HepG2 (cell line): ENCODE measurements around the gene CACNA1G. TPM values are rescaled to one million over a fixed set of nuclear protein-coding genes. Genes with fewer than 3 reads are reported as not detected.
A peak's percentile ranks its signal among the peaks of the same experiment; 100 is the strongest.

Source experiments
- AGO1 ChIP-seq: fragments of 200-400 bp; formaldehyde crosslinking; IDR thresholded peaks from 2 replicates; pipeline ENCODE4 v1.6.1; 2017; ENCODE audit warnings: mild to moderate bottlenecking, low read depth, low read length, moderate library complexity; ENCODE audit not compliant: poor library complexity, severe bottlenecking
- ASH2L ChIP-seq: fragments of 300-600, 200-600 bp; sonication (generic); IDR thresholded peaks from 2 replicates; pipeline ENCODE4 v1.7.0; 2017; ENCODE audit warnings: low read depth, mild to moderate bottlenecking, moderate library complexity, mixed read lengths, low read length; ENCODE audit not compliant: insufficient read length
- CHD2 ChIP-seq: IDR thresholded peaks from 2 replicates; pipeline ENCODE4 v1.6.1; 2011; ENCODE audit warnings: low read depth, low read length, improper control_type of control experiment
- CREBL2 ChIP-seq: sonication (generic); formaldehyde crosslinking; IDR thresholded peaks from 2 replicates; pipeline ENCODE4 v1.8.1; 2023; ENCODE audit warnings: missing genetic modification reagents, mild to moderate bottlenecking, borderline replicate concordance
- E2F5 ChIP-seq: sonication (generic); formaldehyde crosslinking; conservative IDR thresholded peaks from 2 replicates; pipeline ENCODE4 v1.4.0; 2020; ENCODE audit warnings: missing genetic modification reagents
- ETS1 ChIP-seq: sonication (generic); formaldehyde crosslinking; IDR thresholded peaks from 2 replicates; pipeline ENCODE4 v1.4.0; 2020; ENCODE audit warnings: missing genetic modification reagents
- GATAD2A ChIP-seq: IDR thresholded peaks from 2 replicates; pipeline ENCODE4 v1.6.1; 2016
- HNF4A ChIP-seq: sonication (generic); formaldehyde crosslinking; IDR thresholded peaks from 2 replicates; pipeline ENCODE4 v1.4.0; 2020; ENCODE audit warnings: missing genetic modification reagents
- HNF4G ChIP-seq, 2 experiments: sonication (generic) in 1 of 2; formaldehyde crosslinking in 1 of 2; IDR thresholded peaks; 2 replicates each; pipeline versions ENCODE4 v1.4.0 to v1.6.1; 2011 to 2020; ENCODE audit warnings: borderline replicate concordance in 2 of 2, low read depth in 2 of 2, mild to moderate bottlenecking in 2 of 2, low read length in 1 of 2, missing genetic modification reagents in 1 of 2, moderate library complexity in 1 of 2
- HNRNPK ChIP-seq: fragments of 200-400 bp; formaldehyde crosslinking; IDR thresholded peaks from 2 replicates; pipeline ENCODE4 v1.6.1; 2018; ENCODE audit warnings: low read length, low read depth, moderate library complexity, mild to moderate bottlenecking; ENCODE audit not compliant: poor library complexity, severe bottlenecking
- KAT7 ChIP-seq: IDR thresholded peaks from 2 replicates; pipeline ENCODE4 v1.6.1; 2018; ENCODE audit warnings: borderline replicate concordance, missing compliant biosample characterization
- MAZ ChIP-seq, 2 experiments: sonication (generic) in 1 of 2; formaldehyde crosslinking in 1 of 2; IDR thresholded peaks; 2 replicates each; pipeline versions ENCODE4 v1.5.0 to v1.6.1; 2012 to 2020; ENCODE audit warnings: low read depth in 2 of 2, mild to moderate bottlenecking in 2 of 2, borderline replicate concordance in 1 of 2, improper control_type of control experiment in 1 of 2, low read length in 1 of 2, missing genetic modification reagents in 1 of 2, moderate library complexity in 1 of 2
- PHF21A ChIP-seq: sonication (generic); formaldehyde crosslinking; IDR thresholded peaks from 2 replicates; pipeline ENCODE4 v1.5.0; 2020; ENCODE audit warnings: mild to moderate bottlenecking, missing genetic modification reagents
- PRMT3 ChIP-seq: sonication (generic); formaldehyde crosslinking; IDR thresholded peaks from 2 replicates; pipeline ENCODE4 v1.8.1; 2022; ENCODE audit warnings: low read depth, mild to moderate bottlenecking, moderate library complexity, missing genetic modification reagents, borderline replicate concordance
- RFXANK ChIP-seq: IDR thresholded peaks from 2 replicates; pipeline ENCODE4 v1.6.1; 2016
- SALL2 ChIP-seq: sonication (generic); formaldehyde crosslinking; IDR thresholded peaks from 2 replicates; pipeline ENCODE4 v1.8.1; 2023; ENCODE audit warnings: mild to moderate bottlenecking, missing genetic modification reagents, inconsistent platforms
- SIX4 ChIP-seq: sonication (generic); formaldehyde crosslinking; IDR thresholded peaks from 2 replicates; pipeline ENCODE4 v1.4.0; 2020; ENCODE audit warnings: missing genetic modification reagents
- SP5 ChIP-seq: IDR thresholded peaks from 2 replicates; pipeline ENCODE4 v1.6.1; 2016; ENCODE audit warnings: low read depth, borderline replicate concordance
- TFDP1 ChIP-seq: IDR thresholded peaks from 2 replicates; pipeline ENCODE4 v1.6.1; 2016; ENCODE audit warnings: missing compliant biosample characterization, missing genetic modification reagents, borderline replicate concordance
- ZBTB21 ChIP-seq: sonication (generic); formaldehyde crosslinking; IDR thresholded peaks from 2 replicates; pipeline ENCODE4 v1.4.0; 2020; ENCODE audit warnings: missing genetic modification reagents
- ZFP41 ChIP-seq: sonication (generic); formaldehyde crosslinking; IDR thresholded peaks from 2 replicates; pipeline ENCODE4 v1.4.0; 2020; ENCODE audit warnings: mild to moderate bottlenecking, missing genetic modification reagents, borderline replicate concordance
- ZNF24 ChIP-seq: fragments of 450-650 bp; IDR thresholded peaks from 2 replicates; pipeline ENCODE4 v1.6.1; 2017; ENCODE audit warnings: antibody characterized with exemption, mild to moderate bottlenecking
- ZNF274 ChIP-seq: sonication (generic); formaldehyde crosslinking; IDR thresholded peaks from 2 replicates; pipeline ENCODE4 v1.5.1; 2020; ENCODE audit warnings: mild to moderate bottlenecking, missing genetic modification reagents
- ZNF343 ChIP-seq: sonication (generic); formaldehyde crosslinking; IDR thresholded peaks from 2 replicates; pipeline ENCODE4 v1.4.0; 2020; ENCODE audit warnings: mild to moderate bottlenecking, missing genetic modification reagents
- ZNF629 ChIP-seq: sonication (generic); formaldehyde crosslinking; conservative IDR thresholded peaks from 2 replicates; pipeline ENCODE4 v1.5.0; 2020; ENCODE audit warnings: missing genetic modification reagents
- ZNF747 ChIP-seq: sonication (generic); formaldehyde crosslinking; IDR thresholded peaks from 2 replicates; pipeline ENCODE4 v1.8.1; 2023; ENCODE audit warnings: missing genetic modification reagents, mild to moderate bottlenecking, borderline replicate concordance
- ZSCAN25 ChIP-seq: sonication (generic); formaldehyde crosslinking; IDR thresholded peaks from 2 replicates; pipeline ENCODE4 v1.8.0; 2022; ENCODE audit warnings: mild to moderate bottlenecking, missing genetic modification reagents
- polyA plus RNA-seq, 8 experiments: library from polyadenylated mRNA; depleted of rRNA in 3 of 8; stranded (reverse) in 7 of 8; unstranded in 1 of 8; fragments of >200 nt; fragmentation: Illumina TruSeq in 4 of 8; extraction: Trizol in 4 of 8; gene quantifications; 2 replicates each; pipeline versions ENCODE4 v1.2.1 to v1.2.3, GENCODE V29; 2011 to 2016; ENCODE audit warnings: low read depth in 4 of 8, missing spikeins in 1 of 8, mixed read lengths in 1 of 8; ENCODE audit not compliant: insufficient read depth in 1 of 8
- total RNA-seq, 5 experiments: library from RNA; depleted of rRNA; stranded (reverse); fragments of >200 nt; fragmentation: Illumina TruSeq; extraction: Trizol; gene quantifications; 2 replicates each; pipeline ENCODE4 v1.2.3, GENCODE V29; 2016; ENCODE audit warnings: low read depth in 1 of 5

The CACNA1G gene
- total and polyA plus RNA-seq, 2 of the 13 experiments (the other 11 are each of a cell fraction or from before 2014, with no cell fraction given): 0.02 TPM; not detected in 1

- 0 out of 2 replicates have a peak, but pooled peaks have one; percentile 70 for TF ChIP-seq ZNF747 (CRISPR knock-in tag)
- TF ChIP-seq SP5 (CRISPR knock-in tag): peak; percentile 76
- TF ChIP-seq ZNF629: peak; percentile 95
- peak; percentile 55; the same call in 1 of the 2 replicates for TF ChIP-seq TFDP1 (CRISPR knock-in tag)
- TF ChIP-seq ETS1 (CRISPR knock-in tag): no peak
- peak; percentile 28 for TF ChIP-seq ASH2L
- peak; percentile 74 for TF ChIP-seq HNF4A (CRISPR knock-in tag)
- TF ChIP-seq PRMT3 (CRISPR knock-in tag): no peak
- peak; percentile 10; the same call in 1 of the 2 replicates for TF ChIP-seq KAT7 (CRISPR knock-in tag)
- TF ChIP-seq GATAD2A (CRISPR knock-in tag): peak; percentile 80
- TF ChIP-seq CHD2: no peak
- peak; percentile 91 for TF ChIP-seq PHF21A (CRISPR knock-in tag)
- peak; percentile 61 for TF ChIP-seq HNF4G (IDR thresholded peaks at IDR 0.05; ENCODE audit: borderline replicate concordance, low read depth, low read length)
- TF ChIP-seq HNF4G (CRISPR knock-in tag; IDR thresholded peaks at IDR 0.05; ENCODE audit: borderline replicate concordance, low read depth): peak; percentile 74; the same call in 1 of the 2 replicates
- TF ChIP-seq MAZ (IDR thresholded peaks at IDR 0.05; ENCODE audit: borderline replicate concordance, low read depth, low read length): peak; percentile 60; the same call in 1 of the 2 replicates
- peak; percentile 90 for TF ChIP-seq MAZ (CRISPR knock-in tag; IDR thresholded peaks at IDR 0.05; ENCODE audit: low read depth)
- no peak for TF ChIP-seq RFXANK
- TF ChIP-seq ZNF274 (CRISPR knock-in tag): peak; percentile 68; the same call in 1 of the 2 replicates
- TF ChIP-seq CREBL2: peak; percentile 53; the same call in 1 of the 2 replicates
- no peak for TF ChIP-seq E2F5 (CRISPR knock-in tag)
- 0 out of 2 replicates have a peak, but pooled peaks have one; percentile 24 for TF ChIP-seq ZFP41 (CRISPR knock-in tag)
- no peak for TF ChIP-seq ZNF24
- peak; percentile 38 for TF ChIP-seq HNRNPK
- peak; percentile 22 for TF ChIP-seq AGO1
- no peak for TF ChIP-seq ZBTB21 (CRISPR knock-in tag)
- TF ChIP-seq ZNF343 (CRISPR knock-in tag): no peak
- peak; percentile 78 for TF ChIP-seq ZSCAN25 (CRISPR knock-in tag)
- TF ChIP-seq SIX4 (CRISPR knock-in tag): 0 out of 2 replicates have a peak, but pooled peaks have one; percentile 20
- TF ChIP-seq SALL2 (CRISPR knock-in tag): no peak
Measured at GRCh38 chr17:50634224-50634914, 73.9 kb downstream of the CACNA1G start, which contains the start of gene ABCC3 (continued).
